H9 (cell line): ENCODE results near the gene RPS26. TPM values are rescaled to one million over a fixed set of nuclear protein-coding genes. Genes with fewer than 3 reads are reported as not detected.

Source experiments
- DNase-seq: peaks from one replicate; pipeline ENCODE4 v3.0.0-alpha.2; 2017
- H2AFZ ChIP-seq: one replicate; pipeline ENCODE4 v1.6.1; 2013; ENCODE audit warnings: mild to moderate bottlenecking, low read length, control low read depth, moderate library complexity
- H2AK5ac ChIP-seq: 2 replicates; pipeline ENCODE4 v1.6.1; 2013; ENCODE audit warnings: low read length, control low read depth, mixed read lengths; ENCODE audit not compliant: insufficient read length
- H2BK120ac ChIP-seq: one replicate; pipeline ENCODE4 v1.6.1; 2013; ENCODE audit warnings: low read depth, mild to moderate bottlenecking, low read length, control low read depth, inconsistent platforms; ENCODE audit not compliant: poor library complexity, severe bottlenecking
- H2BK12ac ChIP-seq: 2 replicates; pipeline ENCODE4 v1.6.1; 2013; ENCODE audit warnings: low read length, control low read depth, mixed read lengths, low read depth; ENCODE audit not compliant: insufficient read length
- H2BK15ac ChIP-seq: 2 replicates; pipeline ENCODE4 v1.6.1; 2013; ENCODE audit warnings: low read depth, low read length, control low read depth
- H2BK20ac ChIP-seq: one replicate; pipeline ENCODE4 v1.6.1; 2013; ENCODE audit warnings: low read depth, mild to moderate bottlenecking, low read length, control low read depth, inconsistent platforms; ENCODE audit not compliant: poor library complexity, severe bottlenecking
- H2BK5ac ChIP-seq: 2 replicates; pipeline ENCODE4 v1.6.1; 2013; ENCODE audit warnings: low read length, control low read depth, mixed read lengths; ENCODE audit not compliant: insufficient read length
- H3K14ac ChIP-seq: 2 replicates; pipeline ENCODE4 v1.6.1; 2013; ENCODE audit warnings: low read length, control low read depth; ENCODE audit not compliant: insufficient read depth
- H3K18ac ChIP-seq: 2 replicates; pipeline ENCODE4 v1.6.1; 2013; ENCODE audit warnings: low read depth, mild to moderate bottlenecking, mixed read lengths, low read length, control low read depth; ENCODE audit not compliant: insufficient read length
- H3K23ac ChIP-seq: 2 replicates; pipeline ENCODE4 v1.6.1; 2013; ENCODE audit warnings: low read length, control low read depth, mixed read lengths, low read depth; ENCODE audit not compliant: insufficient read length
- H3K23me2 ChIP-seq: 2 replicates; pipeline ENCODE4 v1.6.1; 2013; ENCODE audit warnings: low read depth, mild to moderate bottlenecking, mixed read lengths, low read length, control low read depth; ENCODE audit not compliant: insufficient read length, poor library complexity, severe bottlenecking
- H3K27ac ChIP-seq: 2 replicates; pipeline ENCODE4 v1.5.1; 2013; ENCODE audit warnings: low read length, control low read depth, mixed read lengths, low read depth; ENCODE audit not compliant: insufficient read length
- H3K27me3 ChIP-seq: 2 replicates; pipeline ENCODE4 v1.6.1; 2013; ENCODE audit warnings: low read length, control low read depth, inconsistent platforms; ENCODE audit not compliant: insufficient read depth
- H3K4ac ChIP-seq: 2 replicates; pipeline ENCODE4 v1.6.1; 2013; ENCODE audit warnings: low read depth, mild to moderate bottlenecking, control low read depth, inconsistent platforms, low read length, moderate library complexity
- H3K4me1 ChIP-seq: 2 replicates; pipeline ENCODE4 v1.6.1; 2013; ENCODE audit warnings: low read length, control low read depth, inconsistent platforms; ENCODE audit not compliant: insufficient read depth
- H3K4me2 ChIP-seq: 2 replicates; pipeline ENCODE4 v1.6.1; 2013; ENCODE audit warnings: low read length, control low read depth, mixed read lengths; ENCODE audit not compliant: insufficient read length, insufficient read depth
- H3K56ac ChIP-seq: 2 replicates; pipeline ENCODE4 v1.6.1; 2013; ENCODE audit warnings: low read depth, mild to moderate bottlenecking, mixed read lengths, low read length, control low read depth; ENCODE audit not compliant: insufficient read length
- H3K79me1 ChIP-seq: 2 replicates; pipeline ENCODE4 v1.6.1; 2013; ENCODE audit warnings: low read depth, mild to moderate bottlenecking, moderate library complexity, low read length, control low read depth, inconsistent platforms; ENCODE audit not compliant: insufficient read depth, poor library complexity, severe bottlenecking
- H3K79me2 ChIP-seq: 2 replicates; pipeline ENCODE4 v1.6.1; 2013; ENCODE audit warnings: low read length, control low read depth, inconsistent platforms; ENCODE audit not compliant: insufficient read depth
- H3K9ac ChIP-seq: 2 replicates; pipeline ENCODE4 v1.6.1; 2013; ENCODE audit warnings: low read length, control low read depth, mixed read lengths; ENCODE audit not compliant: insufficient read length; ENCODE audit errors: extremely low read depth
- H3K9me3 ChIP-seq: one replicate; pipeline ENCODE4 v1.6.1; 2013; ENCODE audit warnings: low read depth, low read length, inconsistent platforms; ENCODE audit not compliant: control insufficient read depth
- H3T11ph ChIP-seq: one replicate; pipeline ENCODE4 v1.6.1; 2013; ENCODE audit warnings: mild to moderate bottlenecking, low read length, control low read depth, inconsistent platforms
- H4K20me1 ChIP-seq: one replicate; pipeline ENCODE4 v1.6.1; 2013; ENCODE audit not compliant: control insufficient read depth, insufficient read length, insufficient read depth
- H4K5ac ChIP-seq: 2 replicates; pipeline ENCODE4 v1.6.1; 2013; ENCODE audit warnings: low read depth, mild to moderate bottlenecking, mixed read lengths, low read length, control low read depth; ENCODE audit not compliant: insufficient read length
- H4K8ac ChIP-seq: replicated peaks from 2 replicates; pipeline ENCODE4 v1.6.1; 2013; ENCODE audit warnings: low read length, control low read depth, mixed read lengths, low read depth; ENCODE audit not compliant: insufficient read length
- H4K91ac ChIP-seq: 2 replicates; pipeline ENCODE4 v1.6.1; 2013; ENCODE audit warnings: low read depth, mild to moderate bottlenecking, moderate library complexity, mixed read lengths, low read length, control low read depth; ENCODE audit not compliant: insufficient read length
- H3K27ac Mint-ChIP-seq, 3 experiments: 2 replicates in 2 of 3; 3 replicates in 1 of 3; pipeline ENCODE4 v1.8.0; 2020 to 2021; ENCODE audit warnings: mixed read lengths in 3 of 3, mild to moderate bottlenecking in 1 of 3, moderate library complexity in 1 of 3
- H3K27me3 Mint-ChIP-seq: 2 replicates; pipeline ENCODE4 v1.8.0; 2021; ENCODE audit warnings: low read depth, mild to moderate bottlenecking, moderate library complexity, mixed read lengths
- H3K36me3 Mint-ChIP-seq, 3 experiments: 2 replicates in 2 of 3; 3 replicates in 1 of 3; pipeline ENCODE4 v1.8.0; 2020 to 2021; ENCODE audit warnings: low read depth in 3 of 3, mixed read lengths in 3 of 3; ENCODE audit not compliant: insufficient read depth in 1 of 3
- H3K4me1 Mint-ChIP-seq, 2 experiments: 2 replicates each; pipeline ENCODE4 v1.8.0; 2020; ENCODE audit warnings: mixed read lengths in 2 of 2
- H3K4me3 Mint-ChIP-seq, 2 experiments: 2 replicates in 1 of 2; 3 replicates in 1 of 2; pipeline ENCODE4 v1.8.0; 2020 to 2021; ENCODE audit warnings: mild to moderate bottlenecking in 2 of 2, mixed read lengths in 2 of 2, moderate library complexity in 1 of 2
- H3K9me3 Mint-ChIP-seq, 2 experiments: 2 replicates in 1 of 2; 3 replicates in 1 of 2; pipeline ENCODE4 v1.8.0; 2020; ENCODE audit warnings: mild to moderate bottlenecking in 2 of 2, mixed read lengths in 2 of 2, moderate library complexity in 1 of 2
- WGBS: extraction: QIAGEN DNeasy Blood & Tissue Kit; methylation state at CpG from one replicate; pipeline ENCODE4 v1.1.7; 2013; ENCODE audit warnings: missing lambda C conversion rate, low lambda C conversion rate, mixed read lengths; ENCODE audit not compliant: insufficient read length; ENCODE audit errors: extremely low coverage; 5-methylcytosine and 5-hydroxymethylcytosine counted together
- total RNA-seq: library from RNA; stranded (reverse); gene quantifications from 2 replicates; pipeline ENCODE4 v1.2.1, GENCODE V29; 2021
- TF ChIP-seq, protein P1 (sequence below): fragments of 200-600 bp; sonication (generic); conservative IDR thresholded peaks from 3 replicates; pipeline ENCODE4 v1.8.0; 2021; ENCODE audit warnings: antibody characterized with exemption, mild to moderate bottlenecking

The RPS26 gene
- total RNA-seq, 1 experiment from 2014 or later: 51.9 TPM

DNA sequence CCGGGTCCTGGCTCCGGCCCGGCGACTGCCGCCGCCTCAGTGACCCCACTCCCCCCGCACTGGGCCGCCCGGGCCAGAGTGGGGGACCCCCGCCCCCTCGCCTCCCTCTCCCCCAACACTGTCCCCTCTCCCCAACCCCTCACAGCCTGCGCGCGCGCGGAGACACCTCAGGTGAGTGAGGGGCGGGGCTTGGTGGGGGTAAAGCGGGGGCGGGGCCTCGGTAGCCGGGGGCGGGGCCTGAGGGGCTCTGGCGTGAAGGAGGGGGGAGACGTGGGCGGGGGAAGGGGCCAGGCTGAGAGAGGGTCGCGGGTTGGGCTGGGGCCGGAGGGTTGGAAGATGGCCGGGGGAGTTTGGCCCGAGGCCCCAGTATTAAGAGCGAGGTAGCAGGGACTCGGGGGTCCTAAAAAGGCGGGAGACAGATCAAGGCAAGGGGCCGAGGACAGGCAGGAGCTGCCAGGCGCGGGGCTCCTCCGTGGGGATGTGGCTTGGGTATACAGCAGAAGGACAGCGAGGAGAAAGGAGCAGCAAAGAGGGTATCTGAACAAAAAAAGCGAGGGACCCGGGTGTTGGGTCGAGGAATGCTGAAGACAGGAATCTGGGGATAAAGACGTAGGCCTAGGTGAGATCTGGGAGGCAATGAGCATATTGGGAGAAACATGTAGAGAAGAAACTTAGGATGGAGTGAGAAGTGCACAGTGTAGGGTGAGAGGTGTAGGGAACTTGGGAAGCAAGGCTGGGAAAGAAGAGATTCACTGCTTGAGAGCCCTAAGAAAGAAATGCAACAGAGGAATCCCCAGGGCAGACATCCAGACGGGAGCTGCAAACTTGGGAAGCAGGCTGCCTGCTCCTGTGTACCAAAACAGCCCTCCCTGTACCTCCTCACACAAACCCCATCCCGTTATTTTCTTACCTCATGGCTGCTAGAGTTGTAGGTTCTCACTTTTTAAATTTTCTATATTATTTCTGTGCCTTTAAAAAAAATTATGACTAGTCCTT is 33.9 kb upstream of the RPS26 start:
- H3K27me3 ChIP-seq: no peaks in the 10 kb centered on the region
- WGBS: no CpG with 5 or more reads among the region's 44 CpGs
- Mint-ChIP-seq H3K9me3 (no peaks in the 10 kb centered on the region), H3K4me3 (peak overlapping the region; percentile 75 to 89), H3K27ac (peak overlapping the region; percentile 77 to 95 (median 95)), H3K27me3 (no peaks in the 10 kb centered on the region), H3K36me3 (peaks cover 11 to 27% (median 20%) of the 10 kb centered on the region in 3 experiments), H3K4me1 (peaks cover 8 to 15% of the 10 kb centered on the region in 2 experiments)
- peak overlapping the region; percentile 96 for H3K14ac ChIP-seq
- peak overlapping the region; percentile 89 for H3K18ac ChIP-seq
- H2AFZ ChIP-seq: peak overlapping the region; percentile 65
- no peaks in the 10 kb centered on the region for H3K79me2 ChIP-seq
- H4K20me1 ChIP-seq: no peaks in the 10 kb centered on the region
- no peak overlapping the region for H2BK15ac ChIP-seq
- H3K4ac ChIP-seq: no peak overlapping the region
- DNase-seq: peak; percentile 91
- H2BK12ac ChIP-seq: no peak overlapping the region
- H2BK5ac ChIP-seq: no peak overlapping the region
- no peak overlapping the region for H3K27ac ChIP-seq
- H4K91ac ChIP-seq: no peak overlapping the region
- H3K56ac ChIP-seq: no peak overlapping the region
- peak overlapping the region; percentile 97 for H3K4me2 ChIP-seq
- H3K23me2 ChIP-seq: peaks cover 7% of the 10 kb centered on the region
- H3K9ac ChIP-seq: peak overlapping the region; percentile 87
- no peak overlapping the region for H2BK20ac ChIP-seq
- no peak overlapping the region for H3K23ac ChIP-seq
- no peak overlapping the region for H2AK5ac ChIP-seq
- H3K79me1 ChIP-seq: no peaks in the 10 kb centered on the region
- H3T11ph ChIP-seq: peak overlapping the region; percentile 71
- TF ChIP-seq, protein P1, sequence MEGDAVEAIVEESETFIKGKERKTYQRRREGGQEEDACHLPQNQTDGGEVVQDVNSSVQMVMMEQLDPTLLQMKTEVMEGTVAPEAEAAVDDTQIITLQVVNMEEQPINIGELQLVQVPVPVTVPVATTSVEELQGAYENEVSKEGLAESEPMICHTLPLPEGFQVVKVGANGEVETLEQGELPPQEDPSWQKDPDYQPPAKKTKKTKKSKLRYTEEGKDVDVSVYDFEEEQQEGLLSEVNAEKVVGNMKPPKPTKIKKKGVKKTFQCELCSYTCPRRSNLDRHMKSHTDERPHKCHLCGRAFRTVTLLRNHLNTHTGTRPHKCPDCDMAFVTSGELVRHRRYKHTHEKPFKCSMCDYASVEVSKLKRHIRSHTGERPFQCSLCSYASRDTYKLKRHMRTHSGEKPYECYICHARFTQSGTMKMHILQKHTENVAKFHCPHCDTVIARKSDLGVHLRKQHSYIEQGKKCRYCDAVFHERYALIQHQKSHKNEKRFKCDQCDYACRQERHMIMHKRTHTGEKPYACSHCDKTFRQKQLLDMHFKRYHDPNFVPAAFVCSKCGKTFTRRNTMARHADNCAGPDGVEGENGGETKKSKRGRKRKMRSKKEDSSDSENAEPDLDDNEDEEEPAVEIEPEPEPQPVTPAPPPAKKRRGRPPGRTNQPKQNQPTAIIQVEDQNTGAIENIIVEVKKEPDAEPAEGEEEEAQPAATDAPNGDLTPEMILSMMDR: no peak
- H3K9me3 ChIP-seq: no peaks in the 10 kb centered on the region
- H2BK120ac ChIP-seq: no peak overlapping the region
- H3K4me1 ChIP-seq: no peaks in the 10 kb centered on the region
- peak overlapping the region; percentile 9 for H4K5ac ChIP-seq
- H4K8ac ChIP-seq: no peak overlapping the region
